ENCODE results near the gene SCCPDH. TPM values are rescaled to one million over a fixed set of nuclear protein-coding genes. Genes with fewer than 3 reads are reported as not detected.

SCCPDH gene, protein sequence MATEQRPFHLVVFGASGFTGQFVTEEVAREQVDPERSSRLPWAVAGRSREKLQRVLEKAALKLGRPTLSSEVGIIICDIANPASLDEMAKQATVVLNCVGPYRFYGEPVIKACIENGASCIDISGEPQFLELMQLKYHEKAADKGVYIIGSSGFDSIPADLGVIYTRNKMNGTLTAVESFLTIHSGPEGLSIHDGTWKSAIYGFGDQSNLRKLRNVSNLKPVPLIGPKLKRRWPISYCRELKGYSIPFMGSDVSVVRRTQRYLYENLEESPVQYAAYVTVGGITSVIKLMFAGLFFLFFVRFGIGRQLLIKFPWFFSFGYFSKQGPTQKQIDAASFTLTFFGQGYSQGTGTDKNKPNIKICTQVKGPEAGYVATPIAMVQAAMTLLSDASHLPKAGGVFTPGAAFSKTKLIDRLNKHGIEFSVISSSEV
- total RNA-seq = 42.7 TPM
- 19.3 TPM for polyA plus RNA-seq
- long read RNA-seq, donor 1, partial matches to known transcripts = 0 of 2 reads
- long read RNA-seq, donor 1, other reads (novel, unspliced or antisense) = 0 of 2 reads
- long read RNA-seq, donor 2, transcript SCCPDH-201 (12 exons, 2,503 nt) = major isoform, 39 of 63 reads
- long read RNA-seq, donor 2, partial matches to known transcripts = 24 of 63 reads
- long read RNA-seq, donor 2, other reads (novel, unspliced or antisense) = 0 of 63 reads
- long read RNA-seq, donor 3, transcript SCCPDH-201 (12 exons, 2,503 nt) = major isoform, 41 of 58 reads
- long read RNA-seq, donor 3, partial matches to known transcripts = 17 of 58 reads
- long read RNA-seq, donor 3, other reads (novel, unspliced or antisense) = 0 of 58 reads
- long read RNA-seq, donor 4, transcript SCCPDH-201 (12 exons, 2,503 nt) = major isoform, 9 of 9 reads
- long read RNA-seq, donor 4, partial matches to known transcripts = 0 of 9 reads
- long read RNA-seq, donor 4, other reads (novel, unspliced or antisense) = 0 of 9 reads
- long read RNA-seq, donor 5, transcript SCCPDH-201 (12 exons, 2,503 nt) = major isoform, 48 of 62 reads
- long read RNA-seq, donor 5, partial matches to known transcripts = 14 of 62 reads
- long read RNA-seq, donor 5, other reads (novel, unspliced or antisense) = 0 of 62 reads
- long read RNA-seq, donor 6, transcript SCCPDH-201 (12 exons, 2,503 nt) = major isoform, 23 of 23 reads
- long read RNA-seq, donor 6, partial matches to known transcripts = 0 of 23 reads
- long read RNA-seq, donor 6, other reads (novel, unspliced or antisense) = 0 of 23 reads
- long read RNA-seq, donor 7, transcript SCCPDH-201 (12 exons, 2,503 nt) = major isoform, 26 of 34 reads
- long read RNA-seq, donor 7, partial matches to known transcripts = 8 of 34 reads
- long read RNA-seq, donor 7, other reads (novel, unspliced or antisense) = 0 of 34 reads
- long read RNA-seq, donor 8, transcript SCCPDH-201 (12 exons, 2,503 nt) = major isoform, 14 of 19 reads
- long read RNA-seq, donor 8, partial matches to known transcripts = 5 of 19 reads
- long read RNA-seq, donor 8, other reads (novel, unspliced or antisense) = 0 of 19 reads
- long read RNA-seq, donor 9, transcript SCCPDH-201 (12 exons, 2,503 nt) = major isoform, 16 of 16 reads
- long read RNA-seq, donor 9, partial matches to known transcripts = 0 of 16 reads
- long read RNA-seq, donor 9, other reads (novel, unspliced or antisense) = 0 of 16 reads
- long read RNA-seq, donor 10, transcript SCCPDH-201 (12 exons, 2,503 nt) = major isoform, 18 of 18 reads
- long read RNA-seq, donor 10, partial matches to known transcripts = 0 of 18 reads
- long read RNA-seq, donor 10, other reads (novel, unspliced or antisense) = 0 of 18 reads

DNA sequence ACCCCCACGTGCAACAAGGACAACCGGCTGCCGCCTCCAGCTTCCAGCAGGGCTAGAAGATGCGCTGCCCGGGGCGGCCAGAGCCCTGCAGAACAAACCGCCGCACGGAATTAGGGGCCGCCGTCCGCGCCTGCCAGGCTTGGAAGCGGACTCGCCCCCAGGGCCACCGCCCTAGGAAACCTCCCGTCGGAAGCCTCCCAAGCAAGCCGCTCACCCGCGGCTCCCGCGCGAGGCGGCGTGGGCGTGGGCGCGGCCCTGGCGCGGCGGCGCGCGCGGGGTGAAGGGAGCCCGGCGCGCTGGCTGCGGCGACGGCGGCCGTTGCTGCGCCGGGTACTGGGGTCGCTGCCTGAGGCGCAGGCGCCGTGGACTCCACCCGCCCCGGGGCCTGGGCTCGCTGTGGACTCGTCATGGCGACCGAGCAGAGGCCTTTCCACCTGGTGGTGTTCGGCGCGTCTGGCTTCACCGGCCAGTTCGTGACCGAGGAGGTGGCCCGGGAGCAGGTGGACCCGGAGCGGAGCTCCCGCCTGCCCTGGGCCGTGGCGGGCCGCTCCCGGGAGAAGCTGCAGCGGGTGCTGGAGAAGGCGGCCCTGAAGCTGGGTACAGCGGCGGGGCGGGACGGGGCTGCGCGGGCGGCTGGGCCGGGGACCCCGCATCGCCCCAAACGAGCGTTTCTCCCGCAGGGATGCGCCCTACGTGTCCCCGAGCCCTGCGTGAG is at the start of gene SCCPDH:
TSS of gene SCCPDH (plus strand) at position 394 of the 715 bp plus-strand sequence. CDS start at position 408, 14 bp downstream.
- Histone ChIP-seq H3K4me3 (ENCODE audit: low read length in 2 of 2) (peak within 1 kb of the TSS; percentile 77 to 86), H3K9me3 (ENCODE audit: control insufficient read depth in 2 of 2, insufficient read depth in 1 of 2, low read length in 1 of 2) (peaks cover 0 to 4% of the 10 kb centered on the region in 2 donors), H3K36me3 (ENCODE audit: control insufficient read depth in 2 of 2, insufficient read depth in 2 of 2, low read length in 1 of 2) (peaks cover 10 to 19% of the 10 kb centered on the region in 2 donors), H3K4me1 (ENCODE audit: control insufficient read depth in 2 of 2, insufficient read depth in 2 of 2, low read length in 2 of 2) (peaks cover 2 to 13% of the 10 kb centered on the region in 2 donors), H3K27ac (ENCODE audit: low read depth in 1 of 2, low read length in 1 of 2) (peak within 1 kb of the TSS; percentile 72 to 81), H3K27me3 (ENCODE audit: control insufficient read depth in 2 of 2, insufficient read depth in 1 of 2, low read length in 1 of 2) (no peaks in the 10 kb centered on the region)
- under 1% methylated on average over 89 of the region's 89 CpGs for WGBS
- DNase-seq (ENCODE audit: low read depth in 6 of 9, low spot score in 9 of 9) = peak in 8 of 9 donors; percentile 37 to 83 (median 56)

DNA sequence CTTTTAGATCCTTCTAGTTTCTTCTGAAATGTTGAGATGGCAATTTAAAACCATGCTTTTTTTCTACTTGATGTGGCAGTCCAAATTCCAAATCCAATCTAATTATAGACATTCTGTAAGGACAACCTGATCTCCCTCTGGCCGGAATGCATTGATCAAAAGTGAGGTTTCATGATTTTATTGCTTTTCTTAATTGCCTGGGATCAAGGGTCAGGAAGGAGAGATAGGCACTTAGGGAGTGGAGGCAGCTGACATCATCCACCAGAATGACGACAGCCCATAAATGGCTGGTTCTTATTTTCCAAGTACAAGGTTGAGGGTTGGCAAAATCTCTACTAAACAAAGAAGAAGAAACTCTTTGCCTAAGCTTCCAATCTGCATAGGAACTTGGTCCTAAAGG is 46.4 kb upstream of the SCCPDH start:
- no peak overlapping the region for H3K4me3 ChIP-seq (ENCODE audit: low read length in 2 of 2)
- no peak overlapping the region for H3K27ac ChIP-seq (ENCODE audit: low read depth in 1 of 2, low read length in 1 of 2)
- no peak for DNase-seq (ENCODE audit: low read depth in 6 of 9, low spot score in 9 of 9)
- no peaks in the 10 kb centered on the region for H3K27me3 ChIP-seq (ENCODE audit: control insufficient read depth in 2 of 2, insufficient read depth in 1 of 2, low read length in 1 of 2)
- no peaks in the 10 kb centered on the region for H3K36me3 ChIP-seq (ENCODE audit: control insufficient read depth in 2 of 2, insufficient read depth in 2 of 2, low read length in 1 of 2)
- WGBS = 97% methylated on average over 2 of the region's 2 CpGs
- no peaks in the 10 kb centered on the region for H3K9me3 ChIP-seq (ENCODE audit: control insufficient read depth in 2 of 2, insufficient read depth in 1 of 2, low read length in 1 of 2)
- no peaks in the 10 kb centered on the region for H3K4me1 ChIP-seq (ENCODE audit: control insufficient read depth in 2 of 2, insufficient read depth in 2 of 2, low read length in 2 of 2)

DNA sequence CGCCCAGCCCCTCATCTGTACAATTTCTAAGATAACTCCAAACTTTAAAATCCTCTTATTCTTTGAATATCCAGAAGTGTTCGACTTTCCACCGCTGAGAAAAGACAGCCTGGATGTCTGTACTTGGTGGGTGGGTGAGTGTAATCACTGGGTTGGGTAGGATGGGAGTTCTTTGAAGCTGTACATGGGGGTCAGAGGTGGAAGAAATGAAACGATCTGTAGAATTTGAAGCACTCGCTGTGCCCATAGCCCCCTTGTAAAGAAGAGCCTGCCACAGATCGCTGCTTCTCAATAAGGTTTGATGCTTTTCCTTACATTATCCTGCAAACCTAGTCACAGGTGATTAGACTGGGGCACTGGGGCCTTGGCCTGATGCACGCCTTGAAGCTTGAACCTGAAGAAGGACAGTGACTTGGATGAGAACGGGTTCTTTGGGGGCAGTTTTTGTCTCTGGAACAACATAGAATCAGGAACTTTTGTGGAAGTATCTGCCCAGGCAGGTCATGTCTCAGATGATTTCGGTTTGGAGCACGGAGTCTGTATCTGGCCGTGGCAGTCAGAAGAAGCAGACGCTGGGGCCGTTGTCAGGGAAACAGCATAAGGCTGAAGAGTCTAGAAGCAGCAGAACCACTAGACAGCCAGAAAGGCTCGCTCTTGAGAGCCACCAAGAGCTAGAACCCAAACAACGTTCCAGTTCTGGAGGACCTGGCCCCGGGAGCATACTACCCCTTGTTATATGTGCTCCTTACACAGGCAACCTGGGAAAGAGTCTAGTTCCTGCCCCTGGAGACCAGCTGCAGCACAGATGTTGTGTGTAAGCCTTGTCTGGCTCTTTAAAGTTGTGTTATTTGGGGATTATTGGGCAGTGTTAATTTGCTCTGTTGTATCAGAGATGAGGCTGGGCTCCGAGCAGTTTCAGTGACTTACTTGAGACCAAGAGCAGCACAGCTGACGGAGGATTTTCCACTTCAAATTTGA is 45.1 kb upstream of the SCCPDH start:
- DNase-seq (ENCODE audit: low read depth in 6 of 9, low spot score in 9 of 9) = no peak
- 94% methylated on average over 18 of the region's 18 CpGs for WGBS
- H3K36me3 ChIP-seq (ENCODE audit: control insufficient read depth in 2 of 2, insufficient read depth in 2 of 2, low read length in 1 of 2) = no peaks in the 10 kb centered on the region
- H3K9me3 ChIP-seq (ENCODE audit: control insufficient read depth in 2 of 2, insufficient read depth in 1 of 2, low read length in 1 of 2) = no peaks in the 10 kb centered on the region
- H3K4me1 ChIP-seq (ENCODE audit: control insufficient read depth in 2 of 2, insufficient read depth in 2 of 2, low read length in 2 of 2) = no peaks in the 10 kb centered on the region
- no peaks in the 10 kb centered on the region for H3K27me3 ChIP-seq (ENCODE audit: control insufficient read depth in 2 of 2, insufficient read depth in 1 of 2, low read length in 1 of 2)
- no peak overlapping the region for H3K27ac ChIP-seq (ENCODE audit: low read depth in 1 of 2, low read length in 1 of 2)
- H3K4me3 ChIP-seq (ENCODE audit: low read length in 2 of 2) = no peak overlapping the region

DNA sequence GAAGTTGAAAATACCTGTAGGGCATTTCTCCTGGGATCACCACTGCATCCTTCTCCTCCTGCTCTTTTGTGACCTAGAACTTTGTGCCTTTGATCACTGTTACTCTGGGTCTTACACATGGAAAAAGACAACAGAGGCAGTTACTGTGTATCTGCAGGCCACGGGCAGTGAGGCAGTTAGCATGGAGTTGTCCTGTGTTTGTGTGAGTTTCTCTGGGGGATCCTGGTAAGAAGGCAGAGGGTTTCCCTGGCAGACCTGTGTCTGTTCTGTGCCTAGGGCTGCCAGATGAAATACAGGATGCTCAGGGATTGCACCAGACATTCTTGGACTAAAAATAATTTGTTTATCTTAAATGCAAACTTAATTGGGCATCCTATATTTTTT is 44.4 kb upstream of the SCCPDH start:
- DNase-seq (ENCODE audit: low read depth in 6 of 9, low spot score in 9 of 9) = no peak
- 98% methylated on average over 1 of the region's 1 CpG for WGBS
- Histone ChIP-seq H3K9me3 (ENCODE audit: control insufficient read depth in 2 of 2, insufficient read depth in 1 of 2, low read length in 1 of 2) (no peaks in the 10 kb centered on the region), H3K36me3 (ENCODE audit: control insufficient read depth in 2 of 2, insufficient read depth in 2 of 2, low read length in 1 of 2) (no peaks in the 10 kb centered on the region), H3K27me3 (ENCODE audit: control insufficient read depth in 2 of 2, insufficient read depth in 1 of 2, low read length in 1 of 2) (no peaks in the 10 kb centered on the region), H3K4me3 (ENCODE audit: low read length in 2 of 2) (no peak overlapping the region), H3K4me1 (ENCODE audit: control insufficient read depth in 2 of 2, insufficient read depth in 2 of 2, low read length in 2 of 2) (no peaks in the 10 kb centered on the region), H3K27ac (ENCODE audit: low read depth in 1 of 2, low read length in 1 of 2) (no peak overlapping the region)

DNA sequence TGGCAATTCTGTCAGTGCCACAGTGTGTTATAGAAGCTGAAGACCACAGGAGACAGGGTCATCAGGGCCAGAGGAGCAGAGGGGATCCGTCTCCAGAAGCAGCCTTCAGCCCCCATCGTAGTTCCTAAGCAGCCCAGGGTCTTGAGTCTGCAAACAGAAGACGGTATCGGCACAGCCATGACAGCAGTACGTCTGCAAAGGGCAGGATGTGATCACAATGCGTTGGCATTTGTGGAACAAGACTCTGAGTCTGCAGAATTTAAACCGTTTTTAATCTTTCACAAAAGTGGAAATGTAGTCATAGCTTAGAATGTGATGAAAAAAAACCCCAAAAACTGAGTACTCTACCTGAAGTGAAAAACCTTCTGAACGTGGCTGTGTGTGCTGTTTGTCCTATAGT is 44.0 kb upstream of the SCCPDH start:
- no peak overlapping the region for H3K27ac ChIP-seq (ENCODE audit: low read depth in 1 of 2, low read length in 1 of 2)
- WGBS = 96% methylated on average over 8 of the region's 8 CpGs

DNA sequence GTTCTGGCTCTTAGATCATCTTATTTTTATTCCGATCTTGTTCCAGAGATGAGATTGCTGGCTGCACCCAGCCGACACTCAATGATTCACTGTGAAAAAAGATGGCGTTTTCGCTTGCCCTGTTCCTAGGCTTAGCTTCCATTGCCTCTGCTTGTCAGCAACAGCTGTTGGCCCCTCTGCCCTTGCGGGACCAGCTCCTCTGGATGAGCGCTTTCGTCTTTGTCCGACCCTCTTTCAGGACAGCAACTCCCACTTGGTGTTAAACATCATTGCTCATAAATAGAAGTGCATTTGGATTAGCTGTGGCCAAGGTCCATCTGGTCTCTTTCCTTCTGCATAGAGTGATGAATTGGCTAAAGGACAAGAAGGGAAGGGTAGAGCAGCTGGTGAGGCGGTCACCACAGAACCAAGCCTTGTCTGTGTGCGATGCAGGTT is 43.5 kb upstream of the SCCPDH start:
- H3K27me3 ChIP-seq (ENCODE audit: control insufficient read depth in 2 of 2, insufficient read depth in 1 of 2, low read length in 1 of 2) = no peaks in the 10 kb centered on the region
- H3K4me3 ChIP-seq (ENCODE audit: low read length in 2 of 2) = no peak overlapping the region
- H3K4me1 ChIP-seq (ENCODE audit: control insufficient read depth in 2 of 2, insufficient read depth in 2 of 2, low read length in 2 of 2) = no peaks in the 10 kb centered on the region
- no peaks in the 10 kb centered on the region for H3K9me3 ChIP-seq (ENCODE audit: control insufficient read depth in 2 of 2, insufficient read depth in 1 of 2, low read length in 1 of 2)
- no peaks in the 10 kb centered on the region for H3K36me3 ChIP-seq (ENCODE audit: control insufficient read depth in 2 of 2, insufficient read depth in 2 of 2, low read length in 1 of 2)
- H3K27ac ChIP-seq (ENCODE audit: low read depth in 1 of 2, low read length in 1 of 2) = no peak overlapping the region
- 99% methylated on average over 10 of the region's 10 CpGs for WGBS
- DNase-seq (ENCODE audit: low read depth in 6 of 9, low spot score in 9 of 9) = no peak

More for the DNA sequence above, 44.0 kb upstream of the SCCPDH start:
- DNase-seq (ENCODE audit: low read depth in 6 of 9, low spot score in 9 of 9) = no peak
- H3K27me3 ChIP-seq (ENCODE audit: control insufficient read depth in 2 of 2, insufficient read depth in 1 of 2, low read length in 1 of 2) = no peaks in the 10 kb centered on the region
- H3K36me3 ChIP-seq (ENCODE audit: control insufficient read depth in 2 of 2, insufficient read depth in 2 of 2, low read length in 1 of 2) = no peaks in the 10 kb centered on the region
- no peaks in the 10 kb centered on the region for H3K9me3 ChIP-seq (ENCODE audit: control insufficient read depth in 2 of 2, insufficient read depth in 1 of 2, low read length in 1 of 2)
- H3K4me3 ChIP-seq (ENCODE audit: low read length in 2 of 2) = no peak overlapping the region
- H3K4me1 ChIP-seq (ENCODE audit: control insufficient read depth in 2 of 2, insufficient read depth in 2 of 2, low read length in 2 of 2) = no peaks in the 10 kb centered on the region

All from thymus (tissue), 14 donors.